Mesenchymal stem cell (in vitro differentiated cells and primary cell): ENCODE measurements around the gene RHOC.
A peak's percentile ranks its signal among the peaks of the same experiment; 100 is the strongest.
"Not testable (repeated sequence)": the region's sequence is repeated elsewhere in the genome, so short reads cannot be mapped to it uniquely, and the experiment has no call there.

ENCODE experiments used
- DNase-seq: peaks from one replicate; pipeline ENCODE4 v3.0.0-alpha.2; 2013
- H2AFZ ChIP-seq: one replicate; pipeline ENCODE4 v1.6.1; 2013; ENCODE audit warnings: low read depth, mild to moderate bottlenecking, control low read depth, inconsistent platforms, low read length, moderate library complexity
- H2AK5ac ChIP-seq: 2 replicates; pipeline ENCODE4 v1.6.1; 2013; ENCODE audit warnings: low read length, moderate library complexity, mild to moderate bottlenecking, inconsistent platforms; ENCODE audit not compliant: severe bottlenecking
- H2BK120ac ChIP-seq: one replicate; pipeline ENCODE4 v1.6.1; 2013; ENCODE audit warnings: low read depth, mild to moderate bottlenecking, inconsistent platforms, low read length, moderate library complexity
- H2BK12ac ChIP-seq, 2 experiments: one replicate each; pipeline ENCODE4 v1.6.1; 2013; ENCODE audit warnings: inconsistent platforms in 2 of 2, low read length in 2 of 2, mild to moderate bottlenecking in 2 of 2, moderate library complexity in 2 of 2, control low read depth in 1 of 2
- H2BK15ac ChIP-seq: one replicate; pipeline ENCODE4 v1.6.1; 2013; ENCODE audit warnings: mild to moderate bottlenecking, low read depth, inconsistent platforms; ENCODE audit not compliant: poor library complexity, severe bottlenecking
- H2BK5ac ChIP-seq: 2 replicates; pipeline ENCODE4 v1.6.1; 2013; ENCODE audit warnings: low read depth, mild to moderate bottlenecking, low read length, control low read depth, inconsistent platforms; ENCODE audit not compliant: poor library complexity, severe bottlenecking
- H3K14ac ChIP-seq, 2 experiments: one replicate each; pipeline ENCODE4 v1.6.1; 2013; ENCODE audit warnings: inconsistent platforms in 2 of 2, low read length in 2 of 2, control low read depth in 1 of 2, mild to moderate bottlenecking in 1 of 2, moderate library complexity in 1 of 2
- H3K18ac ChIP-seq, 2 experiments: one replicate each; pipeline ENCODE4 v1.6.1; 2013; ENCODE audit warnings: inconsistent platforms in 2 of 2, low read length in 2 of 2, control low read depth in 1 of 2, low read depth in 1 of 2, mild to moderate bottlenecking in 1 of 2
- H3K23ac ChIP-seq, 2 experiments: one replicate each; pipeline ENCODE4 v1.6.1; 2013; ENCODE audit warnings: inconsistent platforms in 2 of 2, low read length in 2 of 2, mild to moderate bottlenecking in 2 of 2, moderate library complexity in 2 of 2, control low read depth in 1 of 2
- H3K27ac ChIP-seq: 2 replicates; pipeline ENCODE4 v1.5.1; 2013; ENCODE audit warnings: mild to moderate bottlenecking, moderate library complexity, low read length, control low read depth, inconsistent platforms; ENCODE audit not compliant: poor library complexity, severe bottlenecking
- H3K27me3 ChIP-seq, 2 experiments: 2 replicates each; pipeline versions ENCODE4 v1.6.1 to v1.7.0; 2013; ENCODE audit warnings: low read length in 2 of 2, mild to moderate bottlenecking in 2 of 2, moderate library complexity in 2 of 2, control low read depth in 1 of 2, inconsistent platforms in 1 of 2; ENCODE audit not compliant: control insufficient read depth in 1 of 2, insufficient read depth in 1 of 2
- H3K36me3 ChIP-seq, 2 experiments: 2 replicates each; pipeline versions ENCODE4 v1.6.1 to v1.7.0; 2013; ENCODE audit warnings: low read length in 2 of 2, control low read depth in 1 of 2, inconsistent platforms in 1 of 2, low read depth in 1 of 2, mild to moderate bottlenecking in 1 of 2; ENCODE audit not compliant: insufficient read depth in 2 of 2, control insufficient read depth in 1 of 2
- H3K4ac ChIP-seq, 2 experiments: one replicate each; pipeline ENCODE4 v1.6.1; 2013; ENCODE audit warnings: inconsistent platforms in 2 of 2, low read length in 2 of 2, mild to moderate bottlenecking in 2 of 2, moderate library complexity in 2 of 2, control low read depth in 1 of 2, low read depth in 1 of 2
- H3K4me1 ChIP-seq: 2 replicates; pipeline ENCODE4 v1.6.1; 2013; ENCODE audit warnings: low read depth, low read length, control low read depth; ENCODE audit not compliant: control insufficient read depth, insufficient read depth
- H3K4me2 ChIP-seq: 2 replicates; pipeline ENCODE4 v1.6.1; 2013; ENCODE audit warnings: low read length, mild to moderate bottlenecking, inconsistent platforms; ENCODE audit not compliant: poor library complexity, severe bottlenecking
- H3K4me3 ChIP-seq, 2 experiments: 2 replicates each; pipeline versions ENCODE4 v1.5.1 to v1.7.0; 2013; ENCODE audit warnings: low read length in 2 of 2, mild to moderate bottlenecking in 2 of 2, control low read depth in 1 of 2, low read depth in 1 of 2; ENCODE audit not compliant: insufficient read depth in 1 of 2
- H3K79me1 ChIP-seq: replicated peaks from 2 replicates; pipeline ENCODE4 v1.6.1; 2013; ENCODE audit warnings: mild to moderate bottlenecking, control low read depth, low read length, inconsistent platforms; ENCODE audit not compliant: poor library complexity, severe bottlenecking
- H3K9ac ChIP-seq: 2 replicates; pipeline ENCODE4 v1.7.0; 2013; ENCODE audit warnings: mild to moderate bottlenecking, low read length, moderate library complexity
- H3K9me3 ChIP-seq: 2 replicates; pipeline ENCODE4 v1.7.0; 2013; ENCODE audit warnings: mild to moderate bottlenecking, low read length; ENCODE audit not compliant: control insufficient read depth
- H4K8ac ChIP-seq: one replicate; pipeline ENCODE4 v1.6.1; 2013; ENCODE audit warnings: inconsistent platforms, mild to moderate bottlenecking, low read length, moderate library complexity
- H4K91ac ChIP-seq: one replicate; pipeline ENCODE4 v1.6.1; 2013; ENCODE audit warnings: mild to moderate bottlenecking, low read length, inconsistent platforms
- WGBS: methylation state at CpG from one replicate; pipeline ENCODE4 v1.1.7; 2013; ENCODE audit warnings: mixed read lengths; 5-methylcytosine and 5-hydroxymethylcytosine counted together

RHOC gene

DNA sequence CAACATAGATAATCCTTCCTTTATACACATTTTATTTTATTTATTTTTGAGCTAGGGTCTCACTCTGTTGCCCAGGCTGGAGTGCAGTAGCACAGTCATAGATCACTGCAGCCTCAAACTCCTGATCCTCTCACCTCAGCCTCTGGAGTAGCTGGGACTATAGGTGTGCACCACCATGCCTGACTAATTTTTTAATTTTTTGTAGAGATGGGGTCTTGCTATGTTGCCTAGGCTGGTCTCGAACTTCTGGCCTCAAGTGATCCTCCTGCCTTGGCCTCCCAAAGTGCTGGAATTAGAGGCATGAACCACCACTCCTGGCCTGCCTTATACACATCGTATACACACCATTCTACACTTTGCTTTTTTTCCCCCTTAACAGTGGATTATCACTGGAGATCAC is 14.4 kb upstream of the RHOC start:
- H3K4me3 ChIP-seq, H4K91ac ChIP-seq, H3K23ac ChIP-seq, H3K9me3 ChIP-seq, H2BK120ac ChIP-seq, H3K4ac ChIP-seq, H3K18ac ChIP-seq, H3K36me3 ChIP-seq, H3K14ac ChIP-seq, H2AFZ ChIP-seq, H2BK12ac ChIP-seq, H2BK5ac ChIP-seq, DNase-seq, H3K9ac ChIP-seq, H4K8ac ChIP-seq, H3K4me2 ChIP-seq, H2AK5ac ChIP-seq, H2BK15ac ChIP-seq, H3K79me1 ChIP-seq, H3K27me3 ChIP-seq, H3K27ac ChIP-seq: not testable (repeated sequence)
- peaks cover 27% of the 10 kb centered on the region for H3K4me1 ChIP-seq
- 96% methylated on average over 2 of the region's 2 CpGs for WGBS

DNA sequence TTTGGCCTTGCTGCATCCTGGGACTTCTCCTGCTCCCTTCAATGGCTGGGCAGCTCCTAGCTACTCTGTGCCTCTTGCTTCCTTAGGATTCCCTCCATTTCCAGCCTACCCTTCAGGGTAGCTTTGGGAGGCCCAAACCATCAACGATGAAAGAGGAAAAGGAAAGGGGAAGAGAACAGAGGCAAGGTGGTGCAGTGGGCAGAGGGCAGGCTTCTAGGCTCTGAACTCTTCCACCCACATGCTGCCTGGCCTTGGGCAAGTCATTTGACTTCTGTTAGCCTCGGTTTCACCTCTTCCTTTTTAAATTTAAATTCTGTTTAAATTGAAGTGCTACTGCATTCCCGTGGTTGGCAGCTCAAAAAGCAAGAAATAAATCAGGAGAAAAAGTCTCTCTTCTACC is 13.9 kb upstream of the RHOC start:
- no peak overlapping the region for H3K4me3 ChIP-seq
- peaks cover 8% of the 10 kb centered on the region in 2 experiments for H3K27me3 ChIP-seq
- no peak overlapping the region for H2BK5ac ChIP-seq
- H3K79me1 ChIP-seq = no peaks in the 10 kb centered on the region
- no peak overlapping the region for H3K27ac ChIP-seq
- no peak overlapping the region for H3K14ac ChIP-seq
- 58% methylated on average over 3 of the region's 3 CpGs for WGBS
- no peak overlapping the region for H2AK5ac ChIP-seq
- H3K9ac ChIP-seq = no peak overlapping the region
- no peak for DNase-seq
- no peak overlapping the region for H4K8ac ChIP-seq
- H4K91ac ChIP-seq = no peak overlapping the region
- H2BK15ac ChIP-seq = no peak overlapping the region
- no peak overlapping the region for H2BK120ac ChIP-seq
- no peaks in the 10 kb centered on the region for H3K36me3 ChIP-seq
- H3K4me1 ChIP-seq = peaks cover 29% of the 10 kb centered on the region
- H3K9me3 ChIP-seq = no peaks in the 10 kb centered on the region
- no peak overlapping the region for H2AFZ ChIP-seq
- H2BK12ac ChIP-seq = no peak overlapping the region
- no peak overlapping the region for H3K18ac ChIP-seq
- H3K23ac ChIP-seq = no peak overlapping the region
- no peak overlapping the region for H3K4ac ChIP-seq
- H3K4me2 ChIP-seq = no peak overlapping the region

DNA sequence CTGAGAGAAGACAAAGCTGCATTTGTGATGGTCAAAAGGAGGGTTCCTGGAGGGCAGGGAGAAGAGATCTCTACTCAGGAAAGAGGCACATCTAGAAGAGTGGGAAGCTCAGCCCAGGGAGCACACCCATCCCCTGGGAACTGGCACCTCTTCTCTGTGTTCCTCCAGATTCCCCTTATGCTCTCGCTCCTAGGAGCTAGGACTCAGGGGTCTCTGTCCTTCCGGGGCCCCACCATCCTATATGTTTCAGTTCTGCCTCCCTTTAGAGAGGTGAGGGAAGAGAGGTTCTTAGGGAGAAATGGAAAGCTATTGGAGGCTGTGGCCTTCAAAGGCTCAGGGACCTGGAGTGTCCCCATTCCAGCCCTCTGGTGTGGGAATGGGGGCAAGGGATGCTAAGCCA is 12.8 kb upstream of the RHOC start:
- Histone ChIP-seq H3K9me3 (no peaks in the 10 kb centered on the region), H4K91ac (no peak overlapping the region), H3K27ac (no peak overlapping the region), H3K27me3 (peaks cover 8% of the 10 kb centered on the region in 2 experiments), H4K8ac (no peak overlapping the region), H3K4ac (no peak overlapping the region), H3K4me3 (no peak overlapping the region), H3K9ac (no peak overlapping the region), H2AFZ (no peak overlapping the region), H2BK120ac (peak overlapping the region; percentile 19), H3K4me2 (no peak overlapping the region), H3K79me1 (no peaks in the 10 kb centered on the region), H3K4me1 (peaks cover 37% of the 10 kb centered on the region), H2BK15ac (no peak overlapping the region), H3K18ac (no peak overlapping the region), H2AK5ac (no peak overlapping the region), H3K14ac (no peak overlapping the region), H3K23ac (no peak overlapping the region), H2BK12ac (no peak overlapping the region), H2BK5ac (no peak overlapping the region), H3K36me3 (no peaks in the 10 kb centered on the region)
- DNase-seq = no peak
- no CpG with 5 or more reads among the region's 2 CpGs for WGBS

DNA sequence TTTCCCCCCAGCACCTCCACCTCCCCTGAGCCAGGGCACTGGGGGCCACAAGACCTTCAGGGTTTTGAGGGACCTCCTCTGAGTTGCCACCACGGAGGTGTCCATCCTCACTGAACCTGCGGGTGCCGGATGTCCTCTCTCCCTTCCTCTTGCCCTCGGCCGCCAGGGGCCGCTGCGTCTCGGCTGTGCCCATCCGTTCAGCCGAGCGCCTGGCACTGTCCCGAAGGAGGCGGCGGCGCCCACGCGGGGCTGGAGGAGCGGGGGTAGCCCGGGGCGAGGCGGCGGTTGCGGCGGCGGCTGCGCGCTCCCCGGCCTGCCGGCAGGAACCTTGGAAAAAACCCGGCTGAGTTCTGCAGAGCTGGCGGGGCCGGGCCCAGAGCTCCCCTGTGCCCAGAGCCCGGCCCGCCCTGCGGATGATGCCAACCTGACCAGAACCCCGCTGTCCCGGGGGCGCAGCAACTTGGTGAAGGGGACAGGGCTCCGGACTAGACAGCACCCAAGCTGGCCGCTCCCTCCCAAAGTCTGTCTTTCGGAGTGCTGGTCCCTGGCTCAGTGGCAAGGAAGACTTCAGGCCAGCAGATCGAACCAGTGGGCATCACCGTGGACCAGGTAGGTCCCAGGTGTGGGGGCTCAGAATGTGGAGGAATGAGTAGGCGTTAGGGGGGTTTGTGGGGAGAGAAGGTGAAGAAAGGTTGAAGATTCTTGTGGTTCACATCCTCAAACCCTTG is 11.9 kb upstream of the RHOC start:
- Histone ChIP-seq H3K79me1 (no peaks in the 10 kb centered on the region), H3K4me1 (peaks cover 43% of the 10 kb centered on the region), H3K4me2 (peak overlapping the region; percentile 53), H3K4me3 (peak overlapping the region in 1 of 2 experiments; percentile 59), H3K27me3 (peaks cover 8% of the 10 kb centered on the region in 2 experiments), H3K4ac (no peak overlapping the region), H3K23ac (no peak overlapping the region), H2AFZ (peak overlapping the region; percentile 48), H3K18ac (no peak overlapping the region), H2BK15ac (no peak overlapping the region), H2BK12ac (no peak overlapping the region), H3K14ac (no peak overlapping the region), H3K9ac (peak overlapping the region; percentile 48), H2BK5ac (no peak overlapping the region), H3K27ac (no peak overlapping the region), H3K9me3 (no peaks in the 10 kb centered on the region), H3K36me3 (no peaks in the 10 kb centered on the region), H2AK5ac (no peak overlapping the region), H4K91ac (no peak overlapping the region), H4K8ac (no peak overlapping the region), H2BK120ac (no peak overlapping the region)
- peak; percentile 73 for DNase-seq
- 24% methylated on average over 43 of the region's 44 CpGs for WGBS
